Right atrium auricular region (tissue), 2 donors: ENCODE results near the gene WDR93. TPM values are rescaled to one million over a fixed set of nuclear protein-coding genes. Genes with fewer than 3 reads are reported as not detected.
A peak's percentile ranks its signal among the peaks of the same experiment; 100 is the strongest.

Source experiments
- DNase-seq: peaks from one replicate; pipeline ENCODE4 v3.0.0-alpha.2; 2019; ENCODE audit warnings: low spot score
- H3K27ac ChIP-seq, 2 donors: fragments of 200-600 bp; sonication (generic); 1 replicate in 1 of 2; 2 replicates in 1 of 2; pipeline ENCODE4 v1.5.1; 2016 to 2019
- H3K27me3 ChIP-seq, 2 donors: fragments of 200-600 bp; sonication (generic); one replicate each; pipeline versions ENCODE4 v1.5.1 to v1.6.0; 2017 to 2019
- H3K36me3 ChIP-seq: fragments of 200-600 bp; sonication (generic); one replicate; pipeline ENCODE4 v1.5.1; 2016
- H3K4me1 ChIP-seq, 2 donors: fragments of 200-600 bp; sonication (generic); one replicate each; pipeline versions ENCODE4 v1.5.1 to v1.6.0; 2017 to 2019
- H3K4me3 ChIP-seq, 2 donors: fragments of 200-600 bp; sonication (generic); 1 replicate in 1 of 2; 2 replicates in 1 of 2; pipeline ENCODE4 v1.5.1; 2017 to 2019; ENCODE audit warnings: mild to moderate bottlenecking in 1 of 2, moderate library complexity in 1 of 2
- H3K9me3 ChIP-seq, 2 donors: fragments of 200-600 bp; sonication (generic); one replicate each; pipeline ENCODE4 v1.5.1; 2019
- CTCF ChIP-seq, 2 donors: fragments of 200-600 bp; sonication (generic); IDR thresholded peaks; one replicate each; pipeline ENCODE4 v1.5.1; 2019; ENCODE audit warnings: antibody characterized with exemption in 2 of 2
- total RNA-seq, 2 donors: library from RNA; depleted of rRNA; stranded (reverse); fragments of >200 nt; gene quantifications; one replicate each; pipeline ENCODE4 v1.1.0, GENCODE V29; 2016

Gene WDR93
- total RNA-seq, 2 donors from 2014 or later = 0.20 TPM; not detected in 1

- Histone ChIP-seq H3K36me3 (no peaks in the 10 kb centered on the region), H3K4me1 (peaks cover 0 to 15% of the 10 kb centered on the region in 2 donors), H3K9me3 (no peaks in the 10 kb centered on the region), H3K4me3 (no peak overlapping the region), H3K27ac (no peak overlapping the region), H3K27me3 (no peaks in the 10 kb centered on the region)
- DNase-seq = no peak
- no peak for TF ChIP-seq CTCF (IDR thresholded peaks at IDR 0.05)
Measured at GRCh38 chr15:89657686-89658200, 32.9 kb upstream of the WDR93 start.

- DNase-seq = no peak
- H3K36me3 ChIP-seq = no peaks in the 10 kb centered on the region
- H3K27me3 ChIP-seq = no peaks in the 10 kb centered on the region
- no peak overlapping the region for H3K4me3 ChIP-seq
- no peaks in the 10 kb centered on the region for H3K9me3 ChIP-seq
- peaks cover 0 to 20% of the 10 kb centered on the region in 2 donors for H3K4me1 ChIP-seq
- H3K27ac ChIP-seq = no peak overlapping the region
- TF ChIP-seq CTCF (IDR thresholded peaks at IDR 0.05) = no peak
Measured at GRCh38 chr15:89659295-89659694, 31.3 kb upstream of the WDR93 start.

- no peak for DNase-seq
- Histone ChIP-seq H3K27me3 (no peaks in the 10 kb centered on the region), H3K36me3 (no peaks in the 10 kb centered on the region), H3K4me3 (no peak overlapping the region), H3K9me3 (no peaks in the 10 kb centered on the region), H3K4me1 (peaks cover 0 to 22% of the 10 kb centered on the region in 2 donors), H3K27ac (no peak overlapping the region)
- no peak for TF ChIP-seq CTCF (IDR thresholded peaks at IDR 0.05)
Measured at GRCh38 chr15:89660556-89660955, 30.1 kb upstream of the WDR93 start.

- no peaks in the 10 kb centered on the region for H3K27me3 ChIP-seq
- DNase-seq = peak; percentile 90
- no peak overlapping the region for H3K4me3 ChIP-seq
- H3K9me3 ChIP-seq = no peaks in the 10 kb centered on the region
- peak overlapping the region; percentile 63 to 85 for H3K27ac ChIP-seq
- no peaks in the 10 kb centered on the region for H3K36me3 ChIP-seq
- TF ChIP-seq CTCF (IDR thresholded peaks at IDR 0.05) = no peak
- H3K4me1 ChIP-seq = peaks cover 0 to 28% of the 10 kb centered on the region in 2 donors
Measured at GRCh38 chr15:89662893-89663626, 27.6 kb upstream of the WDR93 start.

GRCh38 chr15:89664441-89665350 lies 25.9 kb upstream of the WDR93 start:
- peak overlapping the region; percentile 22 to 44 for H3K4me3 ChIP-seq
- no peak for DNase-seq

More at GRCh38 chr15:89664441-89665350, 25.9 kb upstream of the WDR93 start:
- Histone ChIP-seq H3K27me3 (no peaks in the 10 kb centered on the region), H3K4me1 (peaks cover 0 to 28% of the 10 kb centered on the region in 2 donors), H3K27ac (peak overlapping the region; percentile 82 to 92), H3K9me3 (no peaks in the 10 kb centered on the region), H3K36me3 (no peaks in the 10 kb centered on the region)
- no peak for TF ChIP-seq CTCF (IDR thresholded peaks at IDR 0.05)
